ENCODE results near the gene ACACA.
A peak's percentile ranks its signal among the peaks of the same experiment; 100 is the strongest.

Gene ACACA

DNA sequence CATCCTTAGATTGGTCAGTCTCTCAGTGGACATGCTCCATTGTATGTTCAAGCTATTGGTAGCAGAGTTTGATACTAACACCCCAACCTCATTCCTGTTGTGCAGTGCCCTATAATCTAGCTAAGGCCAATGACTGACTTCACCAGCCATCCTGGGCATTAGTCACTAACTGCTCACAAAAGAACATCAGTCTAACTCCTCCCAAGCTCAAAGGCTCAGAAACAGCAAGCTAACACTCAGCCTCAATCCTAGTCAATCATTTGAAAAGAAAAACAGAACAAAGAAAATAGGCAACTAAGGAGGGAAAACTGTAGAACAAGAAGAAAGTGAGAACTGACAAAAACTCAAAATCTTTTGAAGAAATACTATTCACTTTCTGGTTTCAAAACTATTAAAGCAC lies 229.9 kb downstream of the ACACA start:
- peak; percentile 61 for DNase-seq (ENCODE audit: low read depth, low spot score)
- no peak for TF ChIP-seq CTCF (IDR thresholded peaks at IDR 0.05; ENCODE audit: low read depth, low read length)
- in situ Hi-C loops (cut with HindIII; ENCODE audit: low sequenced_read_pairs): no loop called here
- no peak overlapping the region for H3K4me3 ChIP-seq (ENCODE audit: low read depth, low read length)

GRCh38 chr17:37174205-37174604 lies 232.4 kb downstream of the ACACA start:
- peak; percentile 50 for TF ChIP-seq CTCF (IDR thresholded peaks at IDR 0.05; ENCODE audit: low read depth, low read length)
- DNase-seq (ENCODE audit: low read depth, low spot score): peak; percentile 60
- H3K4me3 ChIP-seq (ENCODE audit: low read depth, low read length): no peak overlapping the region
- in situ Hi-C loops (cut with HindIII; ENCODE audit: low sequenced_read_pairs): no loop called here

GRCh38 chr17:37170881-37171425 lies 235.7 kb downstream of the ACACA start:
- no peak for DNase-seq (ENCODE audit: low read depth, low spot score)
- in situ Hi-C loops (cut with HindIII; ENCODE audit: low sequenced_read_pairs): no loop called here
- no peak overlapping the region for H3K4me3 ChIP-seq (ENCODE audit: low read depth, low read length)
- no peak for TF ChIP-seq CTCF (IDR thresholded peaks at IDR 0.05; ENCODE audit: low read depth, low read length)

DNA sequence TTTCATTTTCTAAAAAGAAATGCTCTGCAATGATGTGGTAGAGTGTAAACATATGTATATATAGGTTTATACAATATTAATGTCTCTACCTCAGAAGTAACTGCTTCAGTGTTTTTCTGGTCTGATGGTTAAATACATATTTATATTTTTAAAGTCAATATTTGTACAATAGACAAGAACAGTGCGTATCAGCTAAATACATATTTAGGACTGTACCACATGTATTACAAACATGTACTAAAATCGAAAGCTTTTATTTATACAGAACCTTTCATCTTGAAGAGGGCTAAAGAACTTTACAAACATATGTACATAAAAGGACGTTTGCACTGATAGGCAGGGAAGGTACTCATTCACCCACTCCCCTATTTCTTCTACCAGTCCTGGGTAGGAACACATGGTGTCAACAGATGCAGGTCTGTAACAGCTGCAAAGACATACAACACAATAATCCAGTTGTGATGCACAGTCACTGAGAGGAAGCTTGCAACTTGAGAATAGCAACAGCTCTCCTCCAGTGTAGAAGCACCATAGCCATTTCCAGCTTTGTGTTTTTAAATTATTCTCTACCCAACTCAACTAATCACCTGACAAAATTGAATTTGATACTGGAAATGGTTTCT lies 237.8 kb downstream of the ACACA start:
- H3K4me3 ChIP-seq (ENCODE audit: low read depth, low read length): no peak overlapping the region
- no peak for DNase-seq (ENCODE audit: low read depth, low spot score)
- in situ Hi-C loops (cut with HindIII; ENCODE audit: low sequenced_read_pairs): no loop called here
- no peak for TF ChIP-seq CTCF (IDR thresholded peaks at IDR 0.05; ENCODE audit: low read depth, low read length)

DNA sequence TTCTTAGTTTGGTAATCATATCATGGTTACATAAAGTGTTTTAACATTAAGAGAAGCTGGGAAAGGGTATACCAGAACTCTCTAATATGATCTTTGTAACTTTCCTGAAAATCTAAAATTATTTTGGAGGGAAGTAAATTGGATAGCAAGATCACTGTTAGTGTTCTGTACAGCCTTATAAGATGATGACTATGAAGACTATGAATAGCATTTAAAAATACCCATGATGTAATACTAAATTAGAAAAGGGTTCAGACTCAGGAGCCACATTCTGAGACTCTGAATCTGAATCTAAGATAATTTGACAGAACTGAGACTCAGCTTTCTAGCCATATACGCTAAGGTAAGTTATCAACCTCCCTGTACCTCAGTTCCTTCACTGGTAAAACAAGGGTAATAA lies 238.9 kb downstream of the ACACA start:
- no peak overlapping the region for H3K4me3 ChIP-seq (ENCODE audit: low read depth, low read length)
- in situ Hi-C loops (cut with HindIII; ENCODE audit: low sequenced_read_pairs): no loop called here
- TF ChIP-seq CTCF (IDR thresholded peaks at IDR 0.05; ENCODE audit: low read depth, low read length): no peak
- DNase-seq (ENCODE audit: low read depth, low spot score): no peak

- DNase-seq (ENCODE audit: low read depth, low spot score): no peak
- no peak overlapping the region for H3K4me3 ChIP-seq (ENCODE audit: low read depth, low read length)
- in situ Hi-C loops (cut with HindIII; ENCODE audit: low sequenced_read_pairs): no loop called here
- TF ChIP-seq CTCF (IDR thresholded peaks at IDR 0.05; ENCODE audit: low read depth, low read length): no peak
Measured at GRCh38 chr17:37164057-37164456, 242.6 kb downstream of the ACACA start.

Measured in astrocyte of the spinal cord (primary cell).